Measurements from ENCODE around the gene RNF217. TPM values are rescaled to one million over a fixed set of nuclear protein-coding genes. Genes with fewer than 3 reads are reported as not detected.

Gene RNF217
- total RNA-seq, 2 donors from 2014 or later: 10.5 to 18.7 TPM

GRCh38 chr6:125100074-125100652 lies 137.9 kb downstream of the RNF217 start:
- no peak for ATAC-seq
- TF ChIP-seq CTCF (IDR thresholded peaks at IDR 0.05): no peak
- 89 to 92% methylated on average over 10 of the region's 10 CpGs for WGBS, 2 donors
- intact Hi-C loops (cut with DNase I): no loop called here
- no peak for DNase-seq
- no peak overlapping the region for H3K4me3 ChIP-seq
- H3K4me1 ChIP-seq: peaks cover 4% of the 10 kb centered on the region
- no peaks in the 10 kb centered on the region for H3K9me3 ChIP-seq
- H3K27ac ChIP-seq: no peak overlapping the region
- H3K27me3 ChIP-seq: no peaks in the 10 kb centered on the region
- H3K36me3 ChIP-seq (replicated peaks in 1 of 2; ENCODE audit: insufficient read depth in 1 of 2, low read depth in 2 of 2): no peaks in the 10 kb centered on the region

GRCh38 chr6:125101128-125101527 lies 138.9 kb downstream of the RNF217 start:
- Histone ChIP-seq H3K9me3 (no peaks in the 10 kb centered on the region), H3K4me1 (peaks cover 4% of the 10 kb centered on the region), H3K27ac (no peak overlapping the region), H3K4me3 (no peak overlapping the region), H3K36me3 (replicated peaks in 1 of 2; ENCODE audit: insufficient read depth in 1 of 2, low read depth in 2 of 2) (no peaks in the 10 kb centered on the region), H3K27me3 (no peaks in the 10 kb centered on the region)
- 50 to 55% methylated on average over 1 of the region's 1 CpG for WGBS, 2 donors
- ATAC-seq (no peak), DNase-seq (no peak)
- no peak for TF ChIP-seq POLR2A (IDR thresholded peaks at IDR 0.05)
- no peak for TF ChIP-seq CTCF (IDR thresholded peaks at IDR 0.05)
- intact Hi-C loops (cut with DNase I): no loop called here

GRCh38 chr6:125101631-125102030 lies 139.4 kb downstream of the RNF217 start:
- no peaks in the 10 kb centered on the region for H3K36me3 ChIP-seq (replicated peaks in 1 of 2; ENCODE audit: insufficient read depth in 1 of 2, low read depth in 2 of 2)
- peaks cover 4% of the 10 kb centered on the region for H3K4me1 ChIP-seq
- H3K27ac ChIP-seq: no peak overlapping the region
- H3K4me3 ChIP-seq: no peak overlapping the region
- ATAC-seq (no peak), DNase-seq (no peak)
- H3K27me3 ChIP-seq: no peaks in the 10 kb centered on the region
- intact Hi-C loops (cut with DNase I): no loop called here
- TF ChIP-seq POLR2A (IDR thresholded peaks at IDR 0.05) (no peak), CTCF (IDR thresholded peaks at IDR 0.05) (no peak)
- H3K9me3 ChIP-seq: no peaks in the 10 kb centered on the region
- 82 to 90% methylated on average over 2 of the region's 2 CpGs for WGBS, 2 donors

GRCh38 chr6:125102411-125102810 lies 140.2 kb downstream of the RNF217 start:
- intact Hi-C loops (cut with DNase I): no loop called here
- TF ChIP-seq POLR2A (IDR thresholded peaks at IDR 0.05) (no peak), CTCF (IDR thresholded peaks at IDR 0.05) (no peak)
- Histone ChIP-seq H3K4me3 (no peak overlapping the region), H3K9me3 (no peaks in the 10 kb centered on the region), H3K4me1 (peaks cover 4% of the 10 kb centered on the region), H3K36me3 (replicated peaks in 1 of 2; ENCODE audit: insufficient read depth in 1 of 2, low read depth in 2 of 2) (no peaks in the 10 kb centered on the region), H3K27me3 (no peaks in the 10 kb centered on the region), H3K27ac (no peak overlapping the region)
- DNase-seq (no peak), ATAC-seq (no peak)
- 40 to 63% methylated on average over 3 of the region's 3 CpGs for WGBS, 2 donors

- Histone ChIP-seq H3K36me3 (replicated peaks in 1 of 2; ENCODE audit: insufficient read depth in 1 of 2, low read depth in 2 of 2) (no peaks in the 10 kb centered on the region), H3K4me3 (no peak overlapping the region), H3K9me3 (no peaks in the 10 kb centered on the region), H3K4me1 (peaks cover 4% of the 10 kb centered on the region), H3K27me3 (no peaks in the 10 kb centered on the region), H3K27ac (no peak overlapping the region)
- intact Hi-C loops (cut with DNase I): no loop called here
- no peak for TF ChIP-seq POLR2A (IDR thresholded peaks at IDR 0.05)
- TF ChIP-seq CTCF (IDR thresholded peaks at IDR 0.05): no peak
- WGBS, 2 donors: 83% methylated on average over 2 of the region's 2 CpGs
- DNase-seq (no peak), ATAC-seq (no peak)
Observed at GRCh38 chr6:125102891-125103290, 140.7 kb downstream of the RNF217 start.

All from body of pancreas (tissue), 4 donors.